HG02973 (cell line): ENCODE results near the gene GMDS.

Experiments
- ATAC-seq: cut with Tn5 transposase; IDR thresholded peaks from one replicate; pipeline ENCODE4 v1.9.1; 2021; ENCODE audit warnings: moderate library complexity; ENCODE audit not compliant: unreplicated experiment

GMDS gene

DNA sequence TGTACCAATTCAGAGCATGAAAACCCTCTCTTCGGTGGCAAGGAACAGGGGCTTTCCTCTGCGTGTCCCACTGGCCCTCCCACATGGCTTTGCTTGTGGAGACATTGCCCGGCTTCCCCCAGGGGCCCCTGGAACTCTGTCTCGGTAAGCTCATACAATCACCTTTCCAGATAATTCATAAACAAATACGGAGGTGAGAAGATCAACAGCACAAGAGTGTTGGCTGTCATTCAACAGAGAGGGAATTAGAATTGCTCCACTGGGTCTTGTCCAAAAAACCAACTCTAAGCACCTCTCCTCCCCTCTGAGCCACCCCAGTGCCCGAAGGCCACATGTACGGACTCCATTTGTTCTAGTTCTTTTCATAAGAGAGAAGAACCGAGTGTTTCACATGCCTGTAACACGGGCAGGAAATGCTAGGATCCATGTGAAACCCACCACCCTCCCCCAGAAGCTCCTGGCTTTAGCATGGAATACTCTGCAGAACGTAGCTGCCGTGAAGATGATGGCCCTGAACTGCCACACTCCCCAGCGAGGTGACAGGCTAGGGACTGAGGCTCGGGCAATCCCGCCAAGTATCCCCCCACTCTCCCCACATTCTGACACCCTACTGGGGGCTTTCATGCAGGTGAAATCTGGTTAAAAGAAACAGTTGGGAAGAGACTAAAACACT lies 660.3 kb downstream of the GMDS start:
- no peak for ATAC-seq

DNA sequence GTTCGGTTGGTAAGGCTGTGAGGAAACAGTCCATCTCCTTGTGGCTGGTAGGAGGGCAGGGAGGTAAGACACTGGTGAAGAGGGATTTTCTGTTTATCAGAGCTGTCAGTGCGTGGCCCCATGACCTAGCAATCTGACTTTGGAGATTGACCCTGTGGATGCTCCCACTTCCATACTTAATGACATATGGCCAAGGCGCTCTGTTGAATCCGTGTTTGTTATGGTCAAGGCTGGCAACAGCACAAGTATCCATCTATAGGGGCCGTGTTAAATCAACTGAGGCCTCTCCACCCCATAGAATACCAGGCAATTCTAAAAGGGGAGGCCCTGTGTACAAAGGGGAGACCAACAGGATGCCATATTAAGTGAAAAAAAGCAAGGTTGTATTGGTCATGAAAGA lies 661.3 kb downstream of the GMDS start:
- no peak for ATAC-seq

DNA sequence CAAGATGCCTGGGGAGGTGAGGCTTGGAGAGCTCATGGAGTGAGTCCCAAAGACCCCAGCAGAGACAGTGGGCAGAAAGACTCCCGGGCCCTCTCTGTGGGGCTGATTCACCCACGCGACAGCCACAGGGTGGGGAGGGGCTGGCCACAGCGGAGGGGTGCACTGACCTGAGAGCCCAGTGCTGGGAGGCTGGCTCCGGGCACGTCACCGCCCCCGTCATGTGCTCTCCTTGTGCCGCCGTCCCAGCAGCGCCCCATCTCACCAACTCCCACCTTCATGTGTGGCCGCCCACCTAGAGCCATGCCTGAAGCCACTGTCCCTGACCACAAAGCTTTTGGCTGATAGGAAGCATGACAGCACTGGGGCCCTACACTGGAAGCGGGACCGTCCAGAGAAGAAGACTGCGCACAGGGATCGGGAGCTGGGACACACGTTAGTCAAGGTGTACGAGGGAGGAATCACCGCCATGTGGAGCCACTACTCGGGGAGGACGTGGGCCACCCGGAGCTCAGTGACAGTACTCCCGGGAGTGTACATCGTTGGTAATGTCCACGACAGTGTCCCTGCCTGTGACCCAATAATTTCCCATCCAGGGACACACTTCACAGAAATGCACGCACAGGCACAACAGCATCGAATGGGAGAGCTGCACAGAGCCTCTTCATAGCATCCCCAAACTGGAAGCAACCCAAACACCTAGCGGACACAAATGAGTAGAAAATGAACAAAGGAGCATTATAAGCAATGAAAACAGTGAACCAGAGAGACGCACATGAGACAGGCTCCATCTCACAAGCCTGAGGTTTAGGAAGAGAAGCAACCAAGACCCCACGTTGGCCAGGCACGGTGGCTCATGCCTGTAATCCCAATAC lies 664.0 kb downstream of the GMDS start:
- no peak for ATAC-seq

DNA sequence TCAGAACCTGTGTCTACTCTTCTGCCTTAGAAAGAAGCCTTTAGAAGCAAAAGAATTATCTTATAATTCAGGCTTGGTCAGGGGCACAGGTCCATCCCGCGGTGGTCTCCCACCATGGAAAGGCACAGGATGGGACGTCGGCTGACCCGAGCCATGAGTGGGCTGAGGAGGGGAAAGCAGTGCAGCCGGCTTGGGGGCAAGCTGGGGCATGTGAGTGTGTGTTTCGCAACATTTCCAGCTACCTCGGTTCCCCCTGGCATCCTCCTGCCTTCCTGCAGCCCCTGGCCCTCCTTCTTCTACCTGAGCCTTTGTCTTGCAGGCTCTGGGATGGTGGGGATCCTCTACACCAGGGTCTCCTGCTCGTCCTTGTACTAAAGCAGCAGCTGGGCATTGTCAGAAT lies 664.8 kb downstream of the GMDS start:
- ATAC-seq: no peak

DNA sequence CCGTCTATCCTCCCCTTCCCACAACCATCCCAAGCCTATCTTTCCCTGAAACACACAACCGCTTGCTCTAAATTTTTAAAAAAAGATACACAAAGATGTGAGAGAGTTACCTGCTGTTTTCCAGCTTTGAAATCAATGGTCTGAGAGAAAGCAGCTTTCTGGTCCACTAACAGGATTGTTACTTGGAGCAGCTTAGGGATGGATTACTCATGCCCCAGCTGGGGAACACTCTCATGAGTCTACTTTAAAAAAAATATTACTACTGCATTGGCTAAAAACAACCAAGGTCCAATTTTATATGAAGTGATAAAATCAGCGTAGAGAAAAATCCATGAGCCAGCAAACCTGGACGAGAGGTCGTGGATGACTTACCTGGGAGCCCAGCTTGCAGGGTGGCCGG lies 665.3 kb downstream of the GMDS start:
- no peak for ATAC-seq

DNA sequence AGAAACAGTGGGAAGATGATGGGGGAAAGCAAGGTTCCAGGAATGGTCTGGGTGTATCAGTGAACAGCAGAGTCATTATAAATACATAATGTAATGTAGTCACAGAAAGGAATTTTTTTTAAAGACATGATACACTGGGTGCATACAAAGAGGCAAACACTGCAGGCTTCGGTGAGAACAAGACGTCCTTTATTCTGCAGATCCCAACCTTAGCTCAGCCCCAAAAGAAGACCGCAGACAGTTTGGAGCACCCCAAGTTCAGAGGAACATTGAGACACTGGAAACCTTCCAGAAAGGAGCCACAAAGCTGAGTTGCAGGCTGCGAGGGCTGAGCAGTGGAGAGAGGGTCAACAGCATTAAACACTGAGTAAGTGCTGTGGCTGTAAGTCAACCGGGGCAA lies 666.3 kb downstream of the GMDS start:
- ATAC-seq: no peak

DNA sequence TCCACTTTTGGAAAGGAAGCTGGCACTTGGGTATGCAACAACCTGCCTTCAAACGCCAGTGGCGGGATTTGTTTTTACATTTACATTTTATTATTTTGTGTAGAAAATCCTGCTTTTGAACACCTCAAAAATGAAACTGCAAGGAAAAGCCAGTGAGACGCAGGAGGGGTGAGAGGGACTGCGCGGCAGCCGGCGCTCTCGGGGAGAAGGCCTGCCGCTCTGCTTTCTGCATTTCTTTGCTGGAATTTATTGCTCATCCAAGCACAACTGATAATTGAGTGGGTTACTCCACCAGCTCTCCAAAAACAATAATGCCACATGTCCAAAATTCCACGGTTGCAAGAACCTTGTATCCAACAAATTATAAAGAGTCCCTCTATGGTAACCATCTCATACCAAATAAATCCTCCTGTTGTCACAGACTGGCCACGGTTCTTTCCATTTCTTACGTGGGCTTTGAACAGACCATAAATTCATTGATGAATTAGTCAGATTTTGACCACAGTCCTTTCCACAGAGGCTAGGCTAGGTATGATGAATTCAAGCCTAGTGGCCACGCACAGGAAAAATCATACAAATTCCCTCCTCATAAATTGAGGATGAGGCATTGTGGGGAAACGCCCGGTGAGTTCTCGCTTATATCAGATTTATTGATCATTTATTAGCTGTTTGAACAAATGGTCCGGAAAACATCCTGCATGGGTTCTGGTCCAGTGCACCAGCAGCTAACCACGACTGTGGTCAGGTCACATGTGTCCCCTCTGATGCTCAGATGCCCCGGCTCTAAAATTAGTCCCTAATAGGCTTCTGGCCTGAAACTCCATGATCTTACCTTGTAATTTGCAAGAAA lies 667.3 kb downstream of the GMDS start:
- no peak for ATAC-seq

DNA sequence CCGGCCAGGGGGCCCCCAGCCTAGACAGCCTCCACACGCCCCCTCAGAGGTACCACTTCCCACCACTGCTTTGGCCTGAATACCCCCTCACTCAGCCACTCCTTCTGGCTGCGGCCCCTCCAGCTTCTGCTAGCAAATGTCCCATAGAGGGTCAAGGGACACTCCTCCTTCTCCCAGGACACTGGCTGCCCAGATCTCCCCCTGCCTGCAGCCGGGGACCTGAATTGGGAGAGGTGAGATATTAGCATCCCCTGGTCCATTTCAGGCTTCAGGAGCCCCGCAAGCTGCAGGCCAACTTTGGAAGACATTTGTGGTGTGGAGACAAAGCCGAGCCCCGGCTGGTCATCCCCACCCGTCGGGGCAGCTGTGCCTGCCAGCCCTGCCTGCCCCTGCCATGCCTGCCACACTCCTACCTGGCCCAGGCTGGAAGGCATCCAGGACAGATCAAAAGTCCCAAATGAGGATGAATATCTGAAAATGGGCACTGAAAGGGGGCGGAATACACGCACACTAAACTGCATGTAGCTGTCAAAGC lies 668.2 kb downstream of the GMDS start:
- ATAC-seq: no peak

DNA sequence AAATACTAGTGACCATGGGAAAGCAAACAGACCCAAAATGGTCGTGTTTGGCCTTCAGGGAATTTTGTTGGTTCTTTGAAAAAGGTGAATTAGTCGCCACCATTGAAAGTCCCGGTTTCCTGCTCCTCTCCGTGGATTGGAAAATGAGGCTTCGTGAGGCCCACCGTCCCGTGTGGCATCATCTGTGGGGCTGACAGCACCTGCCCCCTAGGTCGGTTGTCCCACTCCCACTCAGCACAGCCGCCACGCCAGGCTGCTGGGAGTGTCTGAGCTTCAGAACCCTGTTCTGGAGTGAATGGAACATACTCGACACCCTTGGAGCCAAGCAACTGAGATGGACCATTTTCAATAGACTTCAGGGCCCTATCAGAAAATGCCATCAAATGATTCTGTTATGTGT lies 668.7 kb downstream of the GMDS start:
- ATAC-seq: no peak

DNA sequence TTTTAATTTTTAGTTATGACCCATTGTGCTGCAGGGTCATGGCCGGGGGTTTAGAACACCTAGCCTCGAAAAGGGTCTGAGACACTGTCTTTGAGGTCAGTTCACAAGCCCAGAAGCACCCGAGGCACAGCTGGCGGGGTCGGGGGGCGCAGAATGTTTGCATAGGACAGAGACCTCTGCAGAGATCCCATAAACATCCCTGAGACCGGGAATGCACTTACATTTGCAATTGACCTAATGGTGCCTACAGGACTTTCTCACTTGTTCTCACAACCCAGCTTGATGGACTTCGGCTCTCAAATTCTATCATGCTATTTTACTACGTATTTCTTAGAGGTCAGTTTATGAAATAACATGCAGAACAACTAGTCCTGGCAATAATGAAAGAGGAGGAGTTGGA lies 669.2 kb downstream of the GMDS start:
- ATAC-seq: no peak

DNA sequence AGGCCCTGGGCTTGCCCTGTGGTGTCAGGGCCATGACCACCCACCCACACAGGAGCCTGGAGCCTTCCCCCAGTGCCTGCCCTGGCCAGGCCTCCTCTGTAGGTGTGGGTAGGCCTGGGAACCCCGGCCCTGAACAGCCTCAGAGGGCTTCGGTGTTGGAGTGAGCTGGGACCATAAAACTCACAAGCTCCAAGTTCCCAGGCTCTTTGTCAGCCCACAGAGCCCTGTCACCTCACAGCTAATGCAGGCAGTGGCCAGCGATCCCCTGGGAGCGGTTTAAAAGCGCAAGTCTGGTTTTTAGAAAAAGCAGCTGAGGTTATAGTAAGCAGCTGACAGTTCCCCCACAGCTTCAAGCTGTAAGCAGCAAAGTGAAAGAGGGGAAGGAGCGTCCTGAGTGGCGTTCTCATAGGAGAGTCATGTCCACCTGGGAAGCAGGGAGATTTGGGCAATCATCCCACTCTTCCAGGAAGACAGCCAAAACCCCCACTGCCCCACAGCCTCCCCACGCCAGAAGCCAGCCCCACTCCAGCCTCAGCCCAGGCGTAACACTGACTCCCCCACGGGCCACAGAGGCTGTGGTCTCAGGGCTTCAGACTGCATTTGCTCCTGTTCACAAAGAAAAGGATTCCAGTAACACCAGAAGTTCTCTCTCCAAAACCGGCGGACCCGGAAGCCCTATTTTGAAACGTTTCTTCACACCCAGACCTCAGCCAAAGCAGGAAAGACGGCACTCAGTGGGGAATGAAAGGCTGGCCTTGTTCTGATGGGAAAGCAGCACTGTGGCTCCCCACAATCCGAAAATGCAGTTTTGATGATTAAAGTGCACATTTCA lies 670.0 kb downstream of the GMDS start:
- ATAC-seq: no peak

DNA sequence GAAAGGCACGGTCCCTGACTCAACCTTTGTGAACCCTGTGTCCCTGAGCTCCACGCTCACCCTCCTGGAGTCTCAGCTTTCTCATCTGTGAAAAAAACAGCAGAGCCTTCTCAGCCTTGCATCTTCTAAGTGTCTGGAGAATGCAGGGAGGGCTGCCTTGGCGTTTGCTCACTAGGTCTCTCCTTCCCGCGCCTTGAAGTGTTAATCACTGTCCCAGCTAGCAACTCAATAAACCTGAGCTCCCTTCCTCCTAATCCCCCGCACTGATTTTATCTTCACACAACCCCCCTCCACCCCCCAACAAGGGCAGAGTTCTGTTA lies 670.6 kb downstream of the GMDS start:
- ATAC-seq: no peak

DNA sequence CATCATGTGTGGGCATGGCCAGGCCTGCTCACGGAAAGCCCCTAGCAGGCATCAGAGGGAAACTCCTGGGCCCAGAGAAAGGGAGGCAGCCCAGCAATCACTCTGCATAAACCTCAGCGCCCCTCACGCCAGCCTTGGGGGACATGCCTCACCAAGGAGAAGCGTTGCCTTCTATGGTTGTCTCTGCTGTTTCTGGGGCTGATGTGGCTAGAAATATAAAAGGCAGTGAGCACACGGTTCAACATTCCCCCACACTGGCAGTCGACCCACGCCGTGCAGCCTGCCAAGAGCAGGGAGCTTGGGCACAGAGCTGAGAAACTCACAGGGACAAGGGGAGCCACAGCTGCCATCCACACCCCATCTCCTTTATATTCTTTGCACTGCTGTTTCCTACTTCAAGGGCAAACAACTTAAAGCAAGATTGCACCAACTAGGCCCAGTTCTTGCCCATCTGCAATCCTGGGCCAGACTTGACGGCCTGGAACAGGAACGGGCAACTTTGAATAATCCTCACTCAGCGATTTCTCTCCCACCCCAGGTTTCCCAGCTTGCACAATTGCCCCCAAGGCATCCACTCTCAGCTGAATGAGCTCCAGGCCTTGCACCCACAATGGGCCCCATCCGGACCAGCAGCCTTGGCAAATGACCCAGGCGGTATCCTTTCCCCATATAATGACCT lies 671.2 kb downstream of the GMDS start:
- no peak for ATAC-seq
